GM12872 (cell line): Measurements from ENCODE around the gene TPSD1.

Experiments
- CTCF ChIP-seq: IDR thresholded peaks from 3 replicates; pipeline ENCODE4 v1.5.1; 2011; ENCODE audit warnings: low read depth, mild to moderate bottlenecking, low read length, moderate library complexity; ENCODE audit not compliant: insufficient read depth

TPSD1 gene

GRCh38 chr16:1212616-1213194 lies 43.2 kb upstream of the TPSD1 start:
- TF ChIP-seq CTCF, result no peak

- TF ChIP-seq CTCF, result no peak
Measured at GRCh38 chr16:1213231-1213630, 42.6 kb upstream of the TPSD1 start.

GRCh38 chr16:1213796-1214372 lies 42.0 kb upstream of the TPSD1 start:
- TF ChIP-seq CTCF, result no peak

GRCh38 chr16:1214719-1215118 lies 41.1 kb upstream of the TPSD1 start:
- TF ChIP-seq CTCF, result no peak

- no peak for TF ChIP-seq CTCF
Measured at GRCh38 chr16:1215574-1216295, 40.1 kb upstream of the TPSD1 start.

- TF ChIP-seq CTCF, result no peak
Measured at GRCh38 chr16:1216296-1216619, 39.6 kb upstream of the TPSD1 start.

GRCh38 chr16:1216681-1217400 lies 39.0 kb upstream of the TPSD1 start:
- TF ChIP-seq CTCF, result no peak
